Measurements from ENCODE around the gene PHAF1. TPM values are rescaled to one million over a fixed set of nuclear protein-coding genes. Genes with fewer than 3 reads are reported as not detected.

PHAF1 gene
- total RNA-seq, result 8.8 TPM
- long read RNA-seq, partial matches to known transcripts, result 2 of 11 reads
- long read RNA-seq, other reads (novel, unspliced or antisense), result 6 of 11 reads

- peak; percentile 98 for DNase-seq (ENCODE audit: low spot score)
- intact Hi-C loops (cut with DNase I), result loop anchor here (5.0 kb wide), 2 partner anchors 48 to 82 kb away; partner anchors contain the start of genes CBFB, FBXL8 and TRADD
Observed at GRCh38 chr16:67109407-67110135, at the start of gene PHAF1. Gene PHAF1, plus strand, starts transcription at chr16:67109941. Its CDS starts 235 bp downstream, at chr16:67110176.

- DNase-seq (ENCODE audit: low spot score), result no peak
- intact Hi-C loops (cut with DNase I), result no loop called here
Observed at GRCh38 chr16:67063008-67063407, 46.7 kb upstream of the PHAF1 start.

- intact Hi-C loops (cut with DNase I), result no loop called here
- no peak for DNase-seq (ENCODE audit: low spot score)
Observed at GRCh38 chr16:67068212-67068753, 41.5 kb upstream of the PHAF1 start.

GRCh38 chr16:67071476-67072048, 38.2 kb upstream of the PHAF1 start:
- no peak for DNase-seq (ENCODE audit: low spot score)
- intact Hi-C loops (cut with DNase I), result no loop called here

GRCh38 chr16:67075331-67075730, 34.4 kb upstream of the PHAF1 start:
- no peak for DNase-seq (ENCODE audit: low spot score)
- intact Hi-C loops (cut with DNase I), result no loop called here

GRCh38 chr16:67077871-67078270, 31.9 kb upstream of the PHAF1 start:
- intact Hi-C loops (cut with DNase I), result no loop called here
- DNase-seq (ENCODE audit: low spot score), result no peak

GRCh38 chr16:67082100-67082499, 27.6 kb upstream of the PHAF1 start:
- DNase-seq (ENCODE audit: low spot score), result no peak
- intact Hi-C loops (cut with DNase I), result no loop called here

- intact Hi-C loops (cut with DNase I), result no loop called here
- no peak for DNase-seq (ENCODE audit: low spot score)
Observed at GRCh38 chr16:67082891-67083290, 26.9 kb upstream of the PHAF1 start.

GRCh38 chr16:67084345-67085028, 25.3 kb upstream of the PHAF1 start:
- intact Hi-C loops (cut with DNase I), result no loop called here
- DNase-seq (ENCODE audit: low spot score), result no peak

GRCh38 chr16:67086822-67087221, 22.9 kb upstream of the PHAF1 start:
- no peak for DNase-seq (ENCODE audit: low spot score)
- intact Hi-C loops (cut with DNase I), result no loop called here

GRCh38 chr16:67087291-67087690, 22.4 kb upstream of the PHAF1 start:
- intact Hi-C loops (cut with DNase I), result no loop called here
- no peak for DNase-seq (ENCODE audit: low spot score)

- no peak for DNase-seq (ENCODE audit: low spot score)
- intact Hi-C loops (cut with DNase I), result no loop called here
Observed at GRCh38 chr16:67087803-67088202, 21.9 kb upstream of the PHAF1 start.

GRCh38 chr16:67088551-67088950, 21.2 kb upstream of the PHAF1 start:
- intact Hi-C loops (cut with DNase I), result no loop called here
- no peak for DNase-seq (ENCODE audit: low spot score)

- intact Hi-C loops (cut with DNase I), result no loop called here
- DNase-seq (ENCODE audit: low spot score), result no peak
Observed at GRCh38 chr16:67089101-67089500, 20.6 kb upstream of the PHAF1 start.

GRCh38 chr16:67091906-67092566, 17.7 kb upstream of the PHAF1 start:
- no peak for DNase-seq (ENCODE audit: low spot score)
- intact Hi-C loops (cut with DNase I), result no loop called here

GRCh38 chr16:67093098-67093726, 16.5 kb upstream of the PHAF1 start:
- intact Hi-C loops (cut with DNase I), result no loop called here
- no peak for DNase-seq (ENCODE audit: low spot score)

- DNase-seq (ENCODE audit: low spot score), result no peak
- intact Hi-C loops (cut with DNase I), result no loop called here
Observed at GRCh38 chr16:67098599-67098998, 11.1 kb upstream of the PHAF1 start.

- intact Hi-C loops (cut with DNase I), result no loop called here
- no peak for DNase-seq (ENCODE audit: low spot score)
Observed at GRCh38 chr16:67100569-67101310, 9.0 kb upstream of the PHAF1 start.

Data from cardiac septum (tissue), 1 donor.